SU-DHL-6 (cell line): ENCODE data around the gene TMEM208.

Experiments used
- H2AFZ ChIP-seq: fragments of 200-600 bp; sonication (generic); 2 replicates; pipeline ENCODE4 v1.6.1; 2014; ENCODE audit warnings: low read depth, mild to moderate bottlenecking, moderate library complexity, mixed read lengths, antibody characterized with exemption, low read length; ENCODE audit not compliant: severe bottlenecking
- H3F3A ChIP-seq: fragments of 200-600 bp; shearing (Covaris generic); 2 replicates; pipeline ENCODE4 v1.6.0; 2016; ENCODE audit warnings: antibody characterized with exemption, mild to moderate bottlenecking; ENCODE audit not compliant: insufficient read depth
- H3K27ac ChIP-seq: fragments of 200-600 bp; sonication (generic); 2 replicates; pipeline ENCODE4 v1.5.1; 2016; ENCODE audit warnings: low read depth, mild to moderate bottlenecking, low read length, moderate library complexity, mixed read lengths
- H3K27me3 ChIP-seq: fragments of 200-600 bp; sonication (generic), shearing (Covaris generic); 2 replicates; pipeline ENCODE4 v1.6.0; 2014; ENCODE audit warnings: mild to moderate bottlenecking, low read length
- H3K36me3 ChIP-seq: fragments of 200-600 bp; sonication (generic); 2 replicates; pipeline ENCODE4 v1.6.1; 2014; ENCODE audit warnings: mild to moderate bottlenecking, low read length, mixed read lengths
- H3K4me2 ChIP-seq: fragments of 300-600, 200-600 bp; shearing (Covaris generic), sonication (generic); 2 replicates; pipeline ENCODE4 v1.6.0; 2014; ENCODE audit warnings: low read length, low read depth, mild to moderate bottlenecking; ENCODE audit not compliant: poor library complexity, severe bottlenecking
- H3K4me3 ChIP-seq: fragments of 200-600 bp; sonication (generic); 2 replicates; pipeline ENCODE4 v1.5.1; 2014; ENCODE audit warnings: antibody characterized with exemption, low read length, mild to moderate bottlenecking, mixed read lengths; ENCODE audit not compliant: insufficient read depth, poor library complexity, severe bottlenecking
- H3K79me2 ChIP-seq: fragments of 200-600 bp; sonication (generic); 2 replicates; pipeline ENCODE4 v1.6.1; 2014; ENCODE audit warnings: mild to moderate bottlenecking, low read length, moderate library complexity; ENCODE audit not compliant: insufficient read depth
- H3K9ac ChIP-seq: fragments of 200-600 bp; sonication (generic); 2 replicates; pipeline ENCODE4 v1.7.0; 2014; ENCODE audit warnings: mild to moderate bottlenecking, low read length
- H3K9me2 ChIP-seq: fragments of 200-600 bp; sonication (generic); replicated peaks from 2 replicates; pipeline ENCODE4 v1.6.1; 2014; ENCODE audit warnings: low read length; ENCODE audit not compliant: insufficient read depth
- H3K9me3 ChIP-seq: fragments of 200-600 bp; sonication (generic); 2 replicates; pipeline ENCODE4 v1.6.1; 2014; ENCODE audit warnings: low read length, mixed read lengths; ENCODE audit not compliant: insufficient read depth
- H4K20me1 ChIP-seq: fragments of 200-600 bp; sonication (generic); 2 replicates; pipeline ENCODE4 v1.6.1; 2014; ENCODE audit warnings: low read depth, mild to moderate bottlenecking, antibody characterized with exemption, low read length, moderate library complexity, mixed read lengths
- EZH2phosphoT487 ChIP-seq: fragments of 200-600 bp; sonication (generic), shearing (Covaris generic); conservative IDR thresholded peaks from 2 replicates; pipeline ENCODE4 v1.6.1; 2018; ENCODE audit warnings: mild to moderate bottlenecking, antibody characterized with exemption, low read length, moderate library complexity, mixed read lengths
- TF ChIP-seq, protein P1 (sequence below): fragments of 200-600 bp; sonication (generic); IDR thresholded peaks from one replicate; pipeline ENCODE4 v1.5.1; 2017; ENCODE audit warnings: antibody characterized with exemption, mild to moderate bottlenecking, low read length, moderate library complexity; ENCODE audit not compliant: insufficient read depth, poor library complexity, severe bottlenecking

Gene TMEM208

DNA sequence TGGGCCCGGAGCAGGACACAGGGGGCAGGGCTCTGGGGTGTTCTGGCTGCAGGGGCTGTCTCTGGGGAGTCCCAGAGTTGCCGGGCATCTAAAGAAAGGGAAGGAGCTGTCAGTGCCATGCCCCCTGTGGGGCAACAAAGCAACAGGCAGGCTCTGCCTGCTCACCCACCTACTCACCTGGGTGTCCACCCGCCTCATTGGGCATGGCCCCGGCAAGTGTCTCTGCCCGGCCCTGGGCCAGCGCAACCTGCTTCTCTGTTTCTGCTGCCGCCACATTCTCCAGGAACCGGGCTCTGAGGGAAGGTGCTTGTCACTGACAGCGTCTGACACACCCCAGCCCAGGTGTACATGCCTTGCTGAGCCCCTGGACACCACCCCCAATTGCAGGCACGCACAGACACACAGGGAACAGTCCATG, 7.3 kb downstream of the TMEM208 start:
- Histone ChIP-seq H3K9ac (no peak overlapping the region), H3K9me2 (no peaks in the 10 kb centered on the region), H3K79me2 (no peaks in the 10 kb centered on the region), H3K4me3 (no peak overlapping the region), H3K27ac (no peak overlapping the region), H2AFZ (no peak overlapping the region), H4K20me1 (no peaks in the 10 kb centered on the region), H3K9me3 (no peaks in the 10 kb centered on the region), H3K27me3 (no peaks in the 10 kb centered on the region), H3K4me2 (no peak overlapping the region), H3F3A (no peaks in the 10 kb centered on the region), H3K36me3 (no peaks in the 10 kb centered on the region)
- TF ChIP-seq EZH2phosphoT487 = no peak
- TF ChIP-seq, protein P1, sequence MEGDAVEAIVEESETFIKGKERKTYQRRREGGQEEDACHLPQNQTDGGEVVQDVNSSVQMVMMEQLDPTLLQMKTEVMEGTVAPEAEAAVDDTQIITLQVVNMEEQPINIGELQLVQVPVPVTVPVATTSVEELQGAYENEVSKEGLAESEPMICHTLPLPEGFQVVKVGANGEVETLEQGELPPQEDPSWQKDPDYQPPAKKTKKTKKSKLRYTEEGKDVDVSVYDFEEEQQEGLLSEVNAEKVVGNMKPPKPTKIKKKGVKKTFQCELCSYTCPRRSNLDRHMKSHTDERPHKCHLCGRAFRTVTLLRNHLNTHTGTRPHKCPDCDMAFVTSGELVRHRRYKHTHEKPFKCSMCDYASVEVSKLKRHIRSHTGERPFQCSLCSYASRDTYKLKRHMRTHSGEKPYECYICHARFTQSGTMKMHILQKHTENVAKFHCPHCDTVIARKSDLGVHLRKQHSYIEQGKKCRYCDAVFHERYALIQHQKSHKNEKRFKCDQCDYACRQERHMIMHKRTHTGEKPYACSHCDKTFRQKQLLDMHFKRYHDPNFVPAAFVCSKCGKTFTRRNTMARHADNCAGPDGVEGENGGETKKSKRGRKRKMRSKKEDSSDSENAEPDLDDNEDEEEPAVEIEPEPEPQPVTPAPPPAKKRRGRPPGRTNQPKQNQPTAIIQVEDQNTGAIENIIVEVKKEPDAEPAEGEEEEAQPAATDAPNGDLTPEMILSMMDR = no peak

DNA sequence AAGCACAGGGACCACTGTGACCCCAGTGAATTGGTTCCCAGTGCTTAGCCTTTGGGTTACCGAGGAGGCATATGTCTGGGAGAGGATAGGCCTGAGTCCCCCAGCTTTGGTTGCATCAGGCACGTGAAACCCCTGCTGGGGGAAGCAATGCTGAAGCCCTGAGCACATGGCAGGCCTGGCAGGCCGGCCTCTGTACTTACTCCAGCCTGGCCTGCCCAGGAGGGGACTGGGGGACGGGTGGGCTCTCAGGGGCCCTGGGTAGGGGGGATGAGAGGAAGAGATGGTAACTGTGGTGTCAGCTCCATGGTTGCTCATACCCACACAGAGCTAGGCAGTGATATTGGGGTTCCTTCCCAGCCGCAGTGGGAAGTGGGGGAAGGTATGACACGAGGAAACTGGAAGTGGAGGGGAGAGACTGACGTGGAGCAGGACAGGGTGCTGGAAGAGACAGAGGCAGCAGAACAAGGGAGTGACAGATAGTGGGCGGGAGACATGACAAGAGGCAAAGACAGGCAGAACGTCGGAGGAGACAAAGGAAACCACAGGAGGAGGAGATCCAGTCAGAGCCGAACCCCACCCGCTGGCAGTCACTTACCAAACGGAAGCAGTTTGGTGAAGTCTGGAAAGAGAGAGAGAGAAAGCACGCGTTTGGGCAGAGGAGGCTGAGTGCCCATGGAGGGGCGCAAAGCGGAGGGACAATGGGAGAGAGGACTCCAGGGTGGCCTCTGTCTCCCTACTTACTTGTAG, 9.1 kb downstream of the TMEM208 start:
- H3K9me2 ChIP-seq = no peaks in the 10 kb centered on the region
- H3K4me3 ChIP-seq = no peak overlapping the region
- no peak overlapping the region for H2AFZ ChIP-seq
- no peak overlapping the region for H3K9ac ChIP-seq
- H4K20me1 ChIP-seq = no peaks in the 10 kb centered on the region
- H3K9me3 ChIP-seq = no peaks in the 10 kb centered on the region
- H3K79me2 ChIP-seq = no peaks in the 10 kb centered on the region
- no peaks in the 10 kb centered on the region for H3K36me3 ChIP-seq
- H3K4me2 ChIP-seq = no peak overlapping the region
- H3K27me3 ChIP-seq = no peaks in the 10 kb centered on the region
- H3F3A ChIP-seq = no peaks in the 10 kb centered on the region
- TF ChIP-seq EZH2phosphoT487 = no peak
- TF ChIP-seq, protein P1 = no peak
- no peak overlapping the region for H3K27ac ChIP-seq

DNA sequence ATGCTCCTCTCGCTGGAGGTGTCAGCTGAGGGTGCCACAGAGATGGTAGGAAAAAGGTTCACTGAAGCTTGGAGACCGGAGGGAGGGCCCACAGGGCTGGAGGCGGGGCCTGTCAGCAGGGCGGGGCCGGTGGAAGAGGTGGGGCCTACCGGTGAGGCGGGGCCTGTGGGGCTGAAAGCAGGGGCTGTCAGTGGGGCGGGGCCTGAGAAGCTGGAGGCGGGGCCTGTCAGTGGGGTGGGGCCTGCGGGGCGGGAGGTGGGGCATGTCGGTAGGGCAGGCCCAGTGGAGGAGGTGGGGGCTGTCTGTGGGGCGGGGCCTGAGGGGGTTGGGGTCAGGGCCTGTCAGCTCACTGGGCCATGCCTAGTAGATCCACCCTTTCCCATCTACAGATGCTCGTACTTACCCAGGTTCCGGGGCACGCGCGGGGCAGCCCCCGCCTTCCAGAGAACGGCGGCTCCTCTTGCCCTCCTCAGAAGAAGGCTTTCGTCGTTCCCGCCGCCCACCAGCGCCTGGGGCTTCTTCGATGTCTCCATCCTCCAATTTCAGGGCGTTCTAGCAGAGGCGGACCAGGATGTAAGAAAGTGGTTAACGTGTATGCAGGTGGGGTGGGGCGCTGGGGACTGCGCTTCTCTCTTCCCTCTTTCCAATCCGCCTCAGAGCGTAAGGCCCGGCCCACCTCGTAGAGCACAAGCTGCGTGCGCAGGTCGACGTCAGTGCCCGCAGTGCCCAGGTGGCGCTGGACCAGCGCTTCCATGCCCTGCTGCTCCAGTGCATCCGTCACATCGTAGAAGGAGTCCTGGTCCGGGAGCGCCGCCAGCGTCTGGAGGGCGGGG, 9.8 kb downstream of the TMEM208 start:
- no peak overlapping the region for H3K4me3 ChIP-seq
- no peaks in the 10 kb centered on the region for H3K9me3 ChIP-seq
- no peaks in the 10 kb centered on the region for H3K79me2 ChIP-seq
- no peak overlapping the region for H3K27ac ChIP-seq
- no peaks in the 10 kb centered on the region for H3K36me3 ChIP-seq
- H3K9me2 ChIP-seq = no peaks in the 10 kb centered on the region
- no peaks in the 10 kb centered on the region for H3K27me3 ChIP-seq
- H3F3A ChIP-seq = no peaks in the 10 kb centered on the region
- TF ChIP-seq EZH2phosphoT487 = no peak
- TF ChIP-seq, protein P1 = no peak
- no peaks in the 10 kb centered on the region; the same call in 1 of the 2 replicates for H4K20me1 ChIP-seq
- H3K9ac ChIP-seq = no peak overlapping the region
- no peak overlapping the region for H2AFZ ChIP-seq
- H3K4me2 ChIP-seq = no peak overlapping the region
